GM21619 (cell line): Measurements from ENCODE around the gene TENM3.

Experiments used
- ATAC-seq: cut with Tn5 transposase; IDR thresholded peaks from one replicate; pipeline ENCODE4 v1.9.1; 2021; ENCODE audit not compliant: unreplicated experiment

TENM3 gene

DNA sequence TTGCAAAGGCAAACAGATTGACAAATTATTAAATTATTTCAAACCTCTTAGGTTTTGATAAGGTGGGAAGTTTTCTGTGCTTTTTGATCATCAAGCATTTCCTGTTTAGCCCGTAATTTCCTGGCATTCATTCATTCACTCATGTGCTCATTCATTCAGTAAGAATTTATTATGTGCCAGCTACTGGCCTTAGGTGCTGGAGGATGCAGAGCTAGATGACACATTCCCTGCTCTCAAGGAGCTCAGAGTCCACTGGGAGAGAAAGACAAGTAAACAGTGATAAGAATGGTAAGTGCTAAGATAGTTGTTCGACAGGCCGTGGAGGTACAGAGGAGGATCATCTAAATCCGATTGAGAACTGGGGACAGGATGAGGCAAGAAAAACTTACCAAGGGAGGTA, 520.9 kb downstream of the TENM3 start:
- ATAC-seq: no peak

DNA sequence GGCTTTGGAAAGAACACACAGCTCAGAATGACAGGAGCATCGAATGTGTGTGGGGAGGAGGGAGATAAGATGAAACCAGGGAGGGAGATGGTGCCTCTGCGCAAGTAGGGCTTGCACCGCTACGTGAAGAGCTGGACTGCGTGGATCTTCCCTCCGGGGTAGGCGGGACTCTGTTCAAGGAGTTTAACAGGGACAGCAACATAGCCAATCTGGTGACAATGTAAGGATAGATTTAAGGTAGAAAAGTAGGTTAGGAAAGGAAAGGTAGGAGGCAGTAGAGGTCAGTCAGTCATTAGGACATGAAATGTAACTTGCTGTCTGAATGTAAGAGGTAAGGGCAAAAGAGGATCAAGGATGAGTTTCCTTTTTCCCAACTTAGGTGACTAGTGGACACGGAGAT, 521.4 kb downstream of the TENM3 start:
- no peak for ATAC-seq

DNA sequence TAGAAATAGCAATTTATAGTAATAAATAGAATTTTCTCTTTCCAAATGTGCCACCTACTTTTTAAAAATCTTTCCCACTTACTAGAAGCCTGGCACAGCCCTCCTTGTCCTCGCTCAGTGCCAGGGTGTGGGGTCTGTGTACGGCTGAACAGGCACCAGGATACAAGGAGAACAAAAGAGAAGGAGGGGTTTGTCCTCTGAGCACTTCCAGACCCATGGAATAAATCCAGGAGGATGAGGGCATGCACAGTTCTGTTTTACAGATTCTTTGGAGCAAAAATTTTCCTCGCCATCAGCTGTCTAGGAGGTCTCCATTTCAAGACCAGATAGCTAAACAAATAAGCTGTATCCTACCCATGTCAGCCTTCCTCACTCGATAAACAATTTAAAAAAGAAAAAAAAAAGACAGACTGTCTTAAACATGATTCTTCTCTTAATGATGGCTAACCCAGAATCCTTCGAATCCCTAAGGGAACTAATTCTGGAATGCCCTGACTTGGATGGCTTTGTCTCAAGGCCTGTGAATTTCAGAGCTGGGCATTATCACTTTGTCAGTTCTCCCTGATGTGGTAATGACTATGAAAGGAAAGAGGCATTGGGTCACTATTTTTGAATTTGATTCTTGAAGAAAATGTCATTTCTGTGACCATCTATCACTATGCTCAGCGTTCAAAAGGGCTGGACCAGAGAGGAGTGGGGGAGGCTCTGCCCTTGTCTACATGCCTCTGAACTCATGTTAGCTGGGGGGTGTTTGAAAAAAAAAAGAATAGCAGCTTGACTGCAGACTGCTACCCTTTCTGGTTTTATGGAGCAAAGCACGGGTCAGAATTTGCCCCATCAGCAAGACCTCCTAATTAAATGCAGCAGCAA, 523.0 kb downstream of the TENM3 start:
- no peak for ATAC-seq

- no peak for ATAC-seq
Measured at GRCh38 chr4:182766857-182767250, 523.7 kb downstream of the TENM3 start.

DNA sequence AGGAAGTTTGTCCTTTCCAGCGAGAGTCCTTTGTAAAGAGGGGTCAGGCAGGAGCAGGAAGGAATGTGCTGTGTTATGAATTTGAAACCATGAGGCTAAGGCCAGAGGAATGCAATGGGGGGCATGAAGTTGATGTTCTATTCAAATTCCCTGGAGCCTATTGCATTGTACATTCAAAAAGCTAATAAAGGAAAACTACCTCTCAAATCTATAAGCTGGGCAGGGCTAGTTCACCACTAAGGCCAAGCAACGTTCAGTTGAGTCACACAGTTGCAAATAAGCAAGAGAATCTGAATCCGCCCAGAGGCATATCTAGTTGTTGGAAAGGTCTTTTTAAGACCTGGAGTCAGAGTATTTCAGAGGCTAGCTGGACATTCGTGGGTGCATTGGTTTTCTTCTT, 525.6 kb downstream of the TENM3 start:
- no peak for ATAC-seq

DNA sequence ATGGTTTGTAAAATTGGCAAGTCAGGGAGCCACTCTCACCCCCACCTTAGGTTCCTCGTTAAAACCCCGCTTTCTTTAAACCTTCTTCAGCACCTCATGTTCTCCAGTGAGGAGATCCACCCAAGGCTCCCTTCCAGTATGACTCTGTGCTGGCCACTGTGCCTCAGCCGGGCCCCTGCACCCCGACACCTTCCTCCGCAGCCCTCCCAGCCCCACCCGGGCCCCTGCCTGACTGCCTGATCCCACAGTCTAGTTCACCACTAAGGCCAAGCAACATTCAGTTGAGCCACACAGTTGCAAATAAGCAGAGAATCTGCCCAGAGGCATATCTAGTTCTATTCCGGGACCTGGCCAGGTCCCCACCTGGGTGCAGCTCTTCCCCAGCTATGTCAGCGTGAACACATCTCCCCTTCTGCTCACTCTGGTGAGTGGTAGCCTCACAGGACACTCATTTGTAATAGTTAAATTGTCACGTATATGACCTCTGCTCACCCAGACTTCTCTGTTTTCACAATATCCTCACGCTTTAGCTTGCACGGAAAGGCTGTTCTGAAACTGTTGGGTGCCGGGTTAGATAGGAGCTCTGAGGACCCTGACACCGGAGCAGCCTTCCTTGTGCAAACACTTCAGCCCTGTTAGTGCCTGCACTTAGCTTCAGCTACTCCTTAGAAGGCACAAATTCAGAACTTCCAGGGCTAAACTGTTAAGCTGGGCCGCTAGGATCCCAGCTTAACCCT, 527.2 kb downstream of the TENM3 start:
- ATAC-seq: no peak

DNA sequence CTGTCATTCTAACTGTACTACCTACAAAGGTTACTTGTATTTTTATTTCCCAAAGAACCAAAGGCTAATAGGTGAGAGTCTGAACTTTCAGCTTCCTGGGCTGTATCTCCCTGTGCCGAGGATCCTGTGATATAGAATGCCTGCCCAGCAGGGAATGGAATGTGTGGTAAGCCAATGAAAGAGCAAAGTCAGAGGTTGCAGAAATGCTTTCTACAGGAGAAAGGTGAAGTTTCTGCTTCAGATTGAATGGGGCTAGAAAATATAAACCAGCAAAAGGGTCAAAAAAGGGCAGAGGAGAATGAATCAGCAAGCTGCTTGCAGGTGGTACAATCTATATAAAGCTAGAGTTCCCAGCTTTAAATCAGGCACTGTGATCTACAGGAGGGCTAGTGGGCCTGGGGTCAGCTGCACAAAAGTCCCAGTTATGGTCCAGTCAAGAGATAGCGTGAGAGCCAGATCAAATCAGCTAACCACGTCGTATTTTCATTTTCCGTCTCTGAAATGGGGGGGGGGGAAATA, 527.9 kb downstream of the TENM3 start:
- no peak for ATAC-seq

GRCh38 chr4:182775075-182775474, 531.9 kb downstream of the TENM3 start:
- ATAC-seq: no peak

GRCh38 chr4:182776376-182777105, 533.3 kb downstream of the TENM3 start:
- no peak for ATAC-seq

DNA sequence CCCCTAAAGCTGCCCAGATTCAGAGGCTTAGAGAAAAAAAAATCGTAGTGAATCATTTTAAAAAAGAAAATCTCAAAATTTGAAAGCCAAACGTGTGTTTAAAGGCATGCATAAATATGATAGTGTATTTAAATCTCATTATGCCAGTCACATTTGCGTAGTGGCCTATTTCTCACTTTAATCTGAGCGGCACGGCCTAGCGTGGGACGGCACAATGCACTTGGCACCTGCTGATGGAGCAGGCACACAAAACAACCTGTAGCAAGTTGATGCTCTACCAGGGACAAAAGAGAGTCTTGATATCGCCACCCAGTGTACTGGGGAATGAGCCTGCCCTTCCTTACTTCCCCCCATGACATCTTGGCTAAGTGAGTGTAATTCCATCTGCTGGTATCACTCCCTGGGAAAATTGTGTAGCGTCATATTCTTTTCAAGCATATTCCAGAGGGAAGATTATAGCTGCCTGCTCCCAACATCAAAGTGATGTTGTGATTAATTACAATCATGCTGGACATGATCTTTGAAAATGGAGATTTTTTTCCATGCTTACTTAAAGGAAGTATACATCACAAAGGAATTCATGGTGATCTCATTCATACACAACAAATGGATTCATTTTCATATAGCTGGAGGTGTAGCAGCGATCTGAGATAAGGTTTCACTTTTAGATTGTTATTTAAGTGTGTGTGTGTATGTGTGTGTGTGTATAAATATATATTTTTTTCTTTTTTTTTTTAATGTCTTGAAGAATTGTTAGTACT, 535.2 kb downstream of the TENM3 start:
- ATAC-seq: no peak

DNA sequence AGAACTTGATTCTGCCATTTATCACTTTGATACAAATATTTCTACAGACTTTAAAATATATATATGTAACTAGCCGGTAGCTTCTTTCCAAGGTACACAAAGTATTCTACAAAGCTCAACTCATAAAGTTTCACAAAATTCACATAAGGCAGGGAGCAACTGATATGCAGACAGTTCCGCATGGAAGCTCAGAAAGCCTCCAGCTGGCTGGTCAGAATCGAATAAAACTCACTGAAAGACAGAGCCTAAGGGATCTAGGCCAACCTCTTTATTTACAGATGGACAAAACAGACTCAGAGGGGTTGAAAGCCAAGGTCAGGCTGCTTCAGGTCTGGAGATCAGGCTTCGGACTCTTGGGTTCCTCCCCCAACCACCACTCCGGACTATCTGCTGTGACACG, 543.8 kb downstream of the TENM3 start:
- ATAC-seq: no peak

DNA sequence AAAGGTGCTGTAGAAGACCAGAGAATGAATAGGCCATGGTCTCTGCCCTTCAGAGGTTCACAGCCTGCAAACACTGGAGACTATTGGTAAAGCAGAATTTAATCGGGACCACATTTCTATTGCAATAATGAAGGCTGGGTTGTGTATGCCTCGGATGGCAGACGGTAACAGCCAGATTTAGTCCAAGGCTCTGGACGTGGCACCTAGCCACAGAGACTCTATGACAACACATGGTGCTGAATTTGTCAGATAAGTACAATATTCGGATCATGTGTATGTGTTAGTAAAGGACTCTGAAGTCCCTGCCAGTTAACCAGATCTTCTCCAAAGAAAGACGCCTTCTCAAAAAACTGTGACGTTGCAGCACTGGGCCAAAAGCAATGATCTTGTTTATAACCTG, 545.0 kb downstream of the TENM3 start:
- no peak for ATAC-seq

GRCh38 chr4:182789529-182789928, 546.3 kb downstream of the TENM3 start:
- no peak for ATAC-seq

GRCh38 chr4:182795446-182796238, 552.4 kb downstream of the TENM3 start:
- ATAC-seq: no peak

GRCh38 chr4:182799515-182800215, 556.5 kb downstream of the TENM3 start:
- no peak for ATAC-seq

GRCh38 chr4:182800216-182800515, 557.0 kb downstream of the TENM3 start:
- ATAC-seq: no peak

GRCh38 chr4:182801636-182802035, 558.4 kb downstream of the TENM3 start:
- no peak for ATAC-seq

- ATAC-seq: no peak
Measured at GRCh38 chr4:182802621-182803020, 559.4 kb downstream of the TENM3 start.

DNA sequence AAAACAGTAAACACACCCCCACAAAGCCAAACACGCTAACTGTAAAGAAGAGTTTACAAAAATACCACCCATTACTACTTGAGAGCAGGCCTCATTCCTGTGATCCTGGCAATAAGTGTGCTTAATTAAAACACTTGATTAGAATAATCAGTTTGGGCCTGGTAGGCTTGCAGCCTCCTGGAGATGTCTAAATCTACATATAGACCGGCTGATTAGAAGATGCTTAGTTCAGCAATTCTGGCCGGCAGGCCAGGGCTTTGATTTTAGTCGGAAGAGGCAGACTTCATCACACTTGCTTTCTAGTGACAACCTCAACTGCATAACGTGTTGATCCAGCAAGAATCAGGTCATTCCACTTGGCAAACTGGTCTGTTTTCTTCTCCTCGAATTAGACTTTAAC, 560.0 kb downstream of the TENM3 start:
- no peak for ATAC-seq

- no peak for ATAC-seq
Measured at GRCh38 chr4:182804131-182804530, 560.9 kb downstream of the TENM3 start.
